Neuron (in vitro differentiated cells): ENCODE results near the gene TKT.

Source experiments
- H2AFZ ChIP-seq: one replicate; pipeline ENCODE4 v1.6.1; 2013; ENCODE audit warnings: low read depth, mild to moderate bottlenecking, inconsistent platforms, low read length, moderate library complexity
- H3K27me3 ChIP-seq: one replicate; pipeline ENCODE4 v1.6.1; 2013; ENCODE audit warnings: low read length; ENCODE audit not compliant: insufficient read depth
- H3K36me3 ChIP-seq: one replicate; pipeline ENCODE4 v1.6.1; 2013; ENCODE audit warnings: low read length; ENCODE audit not compliant: insufficient read depth
- H3K4me1 ChIP-seq: one replicate; pipeline ENCODE4 v1.6.1; 2013; ENCODE audit warnings: low read length; ENCODE audit not compliant: insufficient read depth
- H3K4me3 ChIP-seq: 2 replicates; pipeline ENCODE4 v1.5.1; 2013; ENCODE audit warnings: mild to moderate bottlenecking, low read length, moderate library complexity
- H3K9me3 ChIP-seq: one replicate; pipeline ENCODE4 v1.6.1; 2013; ENCODE audit warnings: low read length

Gene TKT

DNA sequence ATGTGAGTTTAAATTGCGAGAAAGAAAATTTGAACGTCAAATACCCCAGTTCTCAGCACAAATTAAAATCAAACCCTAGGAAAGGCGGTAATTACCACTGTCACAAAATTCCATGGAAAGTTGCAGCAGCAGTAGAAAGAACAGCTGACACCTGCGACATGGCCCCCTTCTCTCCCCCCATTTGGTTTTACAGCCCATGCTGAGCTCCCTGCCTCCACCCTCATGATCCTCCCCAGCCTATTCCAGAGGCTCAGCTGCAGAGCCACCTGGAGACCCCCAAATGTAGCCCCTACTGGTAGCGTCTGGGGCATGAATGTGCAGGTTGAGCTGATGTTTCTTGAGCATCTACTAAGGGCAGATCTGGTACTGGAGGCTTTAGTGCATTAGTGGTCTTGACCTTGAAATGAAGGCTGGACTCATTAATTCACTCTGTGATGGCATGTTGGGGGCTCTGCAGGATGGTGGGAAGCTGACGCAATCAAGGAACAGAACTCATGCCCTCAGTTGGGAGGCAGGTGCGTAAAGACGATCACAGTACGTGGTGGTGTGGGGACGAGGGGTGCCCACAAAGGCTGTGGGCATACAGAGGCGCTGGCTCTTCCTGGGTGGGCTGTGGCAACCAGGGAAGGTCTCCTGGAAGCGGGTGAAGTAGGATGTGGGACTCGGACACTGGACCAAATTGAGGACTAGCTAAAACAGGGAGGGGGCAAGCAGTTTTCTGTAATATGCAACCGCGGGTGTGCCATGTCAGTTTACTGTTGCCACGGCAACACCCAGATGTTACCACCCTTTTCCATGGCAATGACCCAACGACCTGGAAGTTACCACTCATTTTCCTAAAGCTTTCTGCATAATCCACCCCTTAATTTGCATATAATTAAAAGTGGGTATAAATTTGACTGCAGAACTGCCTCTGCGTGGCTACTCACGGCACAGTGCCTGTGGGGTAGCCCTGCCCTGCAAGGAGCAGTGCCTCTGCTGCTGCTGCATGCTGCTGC lies 55.0 kb downstream of the TKT start:
- Histone ChIP-seq H3K27me3 (no peaks in the 10 kb centered on the region), H2AFZ (no peak overlapping the region), H3K4me3 (no peak overlapping the region), H3K9me3 (no peaks in the 10 kb centered on the region), H3K36me3 (no peaks in the 10 kb centered on the region), H3K4me1 (no peaks in the 10 kb centered on the region)

DNA sequence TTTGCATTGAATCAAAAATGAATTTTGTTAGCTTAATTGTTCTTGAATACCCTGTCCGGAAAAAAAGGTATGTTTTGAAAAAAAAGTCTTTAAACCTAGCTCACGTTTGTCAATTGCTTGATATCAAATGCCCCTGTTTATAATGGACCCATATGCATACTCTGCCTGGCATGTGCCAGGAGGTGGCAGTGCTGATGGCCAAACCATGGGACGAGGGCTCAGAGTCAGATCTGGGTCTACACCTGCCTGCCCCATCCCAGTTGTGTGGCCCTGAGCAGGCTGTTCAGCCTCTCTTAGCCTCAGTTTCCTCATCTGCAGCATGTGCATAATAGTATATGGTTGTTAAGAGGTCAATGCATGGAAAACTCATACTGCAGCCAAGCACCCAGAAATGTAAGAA lies 56.0 kb downstream of the TKT start:
- Histone ChIP-seq H2AFZ (no peak overlapping the region), H3K36me3 (no peaks in the 10 kb centered on the region), H3K4me1 (no peaks in the 10 kb centered on the region), H3K4me3 (no peak overlapping the region), H3K9me3 (no peaks in the 10 kb centered on the region), H3K27me3 (no peaks in the 10 kb centered on the region)

DNA sequence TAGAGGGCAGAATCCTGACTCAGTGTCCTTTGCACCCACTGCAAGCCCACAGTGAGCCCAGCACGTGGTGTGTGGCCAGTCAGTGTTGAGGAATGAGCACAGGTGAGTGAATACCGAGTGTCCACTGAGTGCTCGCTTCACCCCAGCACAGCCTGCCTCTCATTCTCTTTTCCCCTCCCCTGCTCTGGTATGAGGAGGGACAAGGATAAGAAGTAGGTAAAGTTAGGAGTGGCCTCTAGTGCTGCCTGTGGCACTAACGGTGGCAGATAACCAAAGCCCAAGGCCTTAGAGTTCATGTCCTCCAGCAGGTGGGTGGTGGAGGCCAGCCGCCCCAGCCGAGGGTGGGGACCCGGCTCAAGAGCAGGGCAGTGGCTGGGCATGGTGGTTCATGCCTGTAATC lies 56.8 kb downstream of the TKT start:
- H3K9me3 ChIP-seq: no peaks in the 10 kb centered on the region
- H3K36me3 ChIP-seq: no peaks in the 10 kb centered on the region
- H3K27me3 ChIP-seq: peaks cover 5% of the 10 kb centered on the region
- H3K4me3 ChIP-seq: no peak overlapping the region
- H2AFZ ChIP-seq: no peak overlapping the region
- no peaks in the 10 kb centered on the region for H3K4me1 ChIP-seq

DNA sequence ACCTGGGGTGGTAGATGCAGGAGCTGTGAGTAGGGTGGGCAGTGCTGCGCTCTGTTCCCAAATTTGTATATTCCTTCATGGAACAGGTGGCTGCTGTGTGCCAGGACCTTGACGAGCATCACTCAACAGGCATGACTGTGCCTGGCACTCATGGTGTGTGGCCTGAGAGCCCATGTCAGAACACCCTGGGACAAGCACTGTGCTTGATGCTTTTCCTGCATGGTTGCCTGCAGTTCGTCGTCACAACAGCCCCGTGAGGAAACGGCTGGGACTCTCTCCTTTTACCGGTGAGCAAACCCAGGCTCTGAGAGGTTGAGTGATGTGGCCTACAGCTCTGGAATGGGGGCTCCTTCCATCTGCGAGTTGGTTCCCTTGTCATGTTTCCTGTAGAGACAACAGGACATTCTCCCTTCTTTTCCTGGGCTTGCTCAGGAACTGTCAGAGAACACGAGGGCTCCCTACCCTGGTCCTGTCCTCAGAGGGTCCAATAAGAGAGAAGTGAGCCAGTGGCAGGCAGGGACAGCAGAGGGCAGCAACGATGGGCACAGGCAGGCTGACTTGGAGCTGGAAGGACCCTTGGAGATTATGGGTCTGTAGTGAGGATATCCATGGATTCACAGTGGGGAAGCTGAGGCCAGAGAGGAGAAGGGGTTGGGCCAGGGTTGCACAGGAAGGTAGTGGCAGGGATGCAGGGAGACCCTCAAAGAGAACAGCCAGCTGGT lies 57.4 kb downstream of the TKT start:
- no peak overlapping the region for H3K4me3 ChIP-seq
- H3K27me3 ChIP-seq: peaks cover 5% of the 10 kb centered on the region
- no peaks in the 10 kb centered on the region for H3K9me3 ChIP-seq
- H3K36me3 ChIP-seq: no peaks in the 10 kb centered on the region
- H3K4me1 ChIP-seq: no peaks in the 10 kb centered on the region
- H2AFZ ChIP-seq: no peak overlapping the region

DNA sequence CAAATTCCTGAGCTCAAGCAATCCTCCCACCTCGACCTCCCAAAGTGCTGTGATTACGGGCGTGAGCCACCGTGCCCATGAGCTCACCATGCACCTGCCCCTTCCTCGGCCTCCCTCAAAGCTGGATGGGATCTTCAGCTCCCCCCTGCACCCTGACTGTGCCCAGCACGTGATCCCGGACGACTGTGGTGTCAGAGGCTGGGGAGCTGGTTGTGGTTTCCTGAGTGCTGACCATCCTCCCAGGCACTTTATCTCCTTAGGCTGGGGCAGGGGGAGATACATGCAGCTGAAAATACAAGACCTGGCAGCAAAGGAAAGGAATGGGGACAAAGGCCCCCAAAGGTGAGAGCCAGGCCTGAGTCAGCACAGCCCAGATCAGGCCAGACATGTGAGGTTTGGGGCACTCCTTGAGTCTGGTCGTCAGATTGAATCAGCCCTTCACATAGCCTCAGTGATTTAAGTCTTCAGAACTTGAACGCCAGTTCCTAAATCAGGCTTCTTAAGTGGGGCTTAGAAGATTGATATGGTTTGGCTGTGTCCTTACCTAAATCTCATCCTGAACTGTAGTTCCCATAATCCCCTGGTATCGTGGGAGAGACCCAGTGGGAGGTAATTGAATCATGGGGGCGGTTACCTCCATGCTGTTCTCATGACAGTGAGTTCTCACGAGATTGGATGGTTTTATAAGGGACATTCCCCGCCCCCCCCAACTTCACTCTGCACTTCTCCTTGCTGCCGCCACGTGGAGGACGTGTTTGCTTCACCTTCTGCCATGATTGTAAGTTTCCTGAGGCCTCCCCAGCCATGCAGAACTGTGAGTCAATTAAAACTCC lies 59.0 kb downstream of the TKT start:
- Histone ChIP-seq H2AFZ (no peak overlapping the region), H3K36me3 (no peaks in the 10 kb centered on the region), H3K4me3 (no peak overlapping the region), H3K27me3 (peaks cover 5% of the 10 kb centered on the region), H3K9me3 (no peaks in the 10 kb centered on the region), H3K4me1 (no peaks in the 10 kb centered on the region)

- no peak overlapping the region for H3K4me3 ChIP-seq
- H2AFZ ChIP-seq: no peak overlapping the region
- no peaks in the 10 kb centered on the region for H3K36me3 ChIP-seq
- H3K4me1 ChIP-seq: no peaks in the 10 kb centered on the region
- H3K27me3 ChIP-seq: peaks cover 5% of the 10 kb centered on the region
- no peaks in the 10 kb centered on the region for H3K9me3 ChIP-seq
Measured at GRCh38 chr3:53195602-53196574, 59.9 kb downstream of the TKT start.

GRCh38 chr3:53195066-53195450 lies 60.8 kb downstream of the TKT start:
- Histone ChIP-seq H2AFZ (no peak overlapping the region), H3K4me1 (no peaks in the 10 kb centered on the region), H3K27me3 (peaks cover 7% of the 10 kb centered on the region), H3K9me3 (no peaks in the 10 kb centered on the region), H3K36me3 (no peaks in the 10 kb centered on the region), H3K4me3 (no peak overlapping the region)

DNA sequence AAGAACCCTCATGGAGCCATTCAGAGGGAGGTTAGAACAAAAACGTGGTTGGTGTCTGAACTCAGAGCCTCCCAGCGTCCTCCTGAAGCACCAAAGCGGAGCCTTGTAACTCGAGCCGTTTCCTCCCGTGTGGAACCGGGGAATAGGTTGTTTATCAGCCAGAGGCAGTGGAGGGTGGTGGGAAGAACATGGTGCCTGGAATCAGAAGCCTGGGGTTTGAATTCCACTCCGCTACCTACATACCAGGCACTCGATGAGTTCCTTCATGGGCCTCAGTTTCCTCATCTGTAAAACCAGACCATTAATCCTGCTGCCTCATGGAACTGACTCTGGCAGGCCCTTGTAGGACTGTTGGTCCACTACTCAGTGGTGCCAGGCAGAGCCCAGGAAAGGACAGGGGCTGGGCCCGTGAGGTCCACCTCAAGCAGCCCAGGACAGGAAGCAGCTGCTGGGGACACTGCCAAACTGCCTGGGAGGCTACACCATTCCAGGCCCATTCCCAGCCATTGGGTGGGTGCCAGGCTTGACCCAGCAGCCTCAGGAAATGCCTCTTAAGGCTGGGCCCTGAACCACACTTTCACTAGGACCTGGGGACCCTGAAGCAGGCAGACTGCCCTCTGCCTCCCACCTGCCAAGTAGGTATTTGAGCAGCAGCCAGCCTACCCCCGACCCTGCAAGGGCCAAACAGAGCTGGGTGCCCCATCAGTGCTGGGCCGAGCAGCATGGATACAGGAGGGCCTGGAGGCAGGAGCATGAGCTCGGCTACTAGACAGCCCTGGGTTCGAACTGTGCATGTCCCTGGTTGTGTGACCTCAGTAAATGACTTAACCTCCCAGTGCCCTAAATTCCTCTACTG lies 61.4 kb downstream of the TKT start:
- H3K27me3 ChIP-seq: peaks cover 8% of the 10 kb centered on the region
- no peaks in the 10 kb centered on the region for H3K9me3 ChIP-seq
- no peaks in the 10 kb centered on the region for H3K4me1 ChIP-seq
- no peak overlapping the region for H3K4me3 ChIP-seq
- H3K36me3 ChIP-seq: no peaks in the 10 kb centered on the region
- H2AFZ ChIP-seq: no peak overlapping the region

- Histone ChIP-seq H3K4me3 (no peak overlapping the region), H3K36me3 (no peaks in the 10 kb centered on the region), H3K27me3 (peaks cover 8% of the 10 kb centered on the region), H3K4me1 (no peaks in the 10 kb centered on the region), H3K9me3 (no peaks in the 10 kb centered on the region), H2AFZ (no peak overlapping the region)
Measured at GRCh38 chr3:53193466-53194209, 62.2 kb downstream of the TKT start.

DNA sequence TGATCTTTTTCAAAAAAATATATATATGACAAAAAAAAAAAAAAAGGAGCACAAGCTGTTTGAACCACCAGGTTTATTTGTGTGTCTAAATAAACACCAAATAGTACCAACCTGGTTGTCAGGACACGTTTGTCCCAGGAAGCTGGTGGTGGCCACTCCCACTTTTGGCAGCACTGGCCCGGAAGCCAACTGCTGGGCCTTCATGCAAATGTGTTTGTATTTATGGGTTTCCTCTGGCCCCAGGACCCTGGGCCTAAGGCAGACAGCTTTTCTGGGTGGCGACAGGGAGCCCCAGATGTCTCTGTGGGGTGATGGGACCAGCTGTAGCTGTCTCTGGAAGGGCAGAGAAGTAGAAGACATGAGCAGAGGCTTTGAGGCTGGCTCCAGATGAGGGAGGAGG lies 63.2 kb downstream of the TKT start:
- no peaks in the 10 kb centered on the region for H3K9me3 ChIP-seq
- H3K27me3 ChIP-seq: peaks cover 8% of the 10 kb centered on the region
- H3K4me3 ChIP-seq: no peak overlapping the region
- H2AFZ ChIP-seq: no peak overlapping the region
- H3K4me1 ChIP-seq: no peaks in the 10 kb centered on the region
- no peaks in the 10 kb centered on the region for H3K36me3 ChIP-seq

GRCh38 chr3:53191836-53192480 lies 63.9 kb downstream of the TKT start:
- H3K4me1 ChIP-seq: no peaks in the 10 kb centered on the region
- H3K27me3 ChIP-seq: peaks cover 8% of the 10 kb centered on the region
- no peaks in the 10 kb centered on the region for H3K36me3 ChIP-seq
- H2AFZ ChIP-seq: no peak overlapping the region
- H3K4me3 ChIP-seq: no peak overlapping the region
- no peaks in the 10 kb centered on the region for H3K9me3 ChIP-seq
